ENCODE measurements around the gene COX7A2L.

Gene COX7A2L

DNA sequence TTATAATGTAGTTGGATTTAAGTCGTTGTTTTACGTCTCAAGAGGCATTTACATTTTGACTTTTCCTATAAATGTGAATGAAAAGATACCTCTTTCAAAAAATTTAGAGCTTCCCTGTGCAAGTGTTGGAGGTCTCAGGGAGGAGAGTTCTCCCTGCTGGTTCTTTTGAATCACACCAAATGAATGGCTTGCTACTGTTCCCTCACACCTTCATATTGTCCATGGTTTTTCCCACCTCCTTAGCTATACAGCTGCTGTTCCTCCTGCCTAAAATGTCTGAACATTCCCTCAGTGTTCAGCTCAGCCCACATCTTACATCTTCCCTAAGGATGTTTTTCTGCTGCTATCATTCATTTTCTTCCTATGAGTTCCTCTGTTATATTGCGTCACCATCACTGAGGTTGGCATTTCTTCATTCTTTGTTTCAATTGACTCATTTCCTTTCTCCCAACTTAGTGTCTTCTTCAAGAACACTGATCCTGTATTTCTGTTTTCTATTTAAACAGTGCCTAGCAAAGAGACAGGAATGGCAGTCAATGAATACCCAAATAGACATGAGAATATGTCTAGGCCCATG lies 46.0 kb downstream of the COX7A2L start:
- FAIRE-seq: no peak

DNA sequence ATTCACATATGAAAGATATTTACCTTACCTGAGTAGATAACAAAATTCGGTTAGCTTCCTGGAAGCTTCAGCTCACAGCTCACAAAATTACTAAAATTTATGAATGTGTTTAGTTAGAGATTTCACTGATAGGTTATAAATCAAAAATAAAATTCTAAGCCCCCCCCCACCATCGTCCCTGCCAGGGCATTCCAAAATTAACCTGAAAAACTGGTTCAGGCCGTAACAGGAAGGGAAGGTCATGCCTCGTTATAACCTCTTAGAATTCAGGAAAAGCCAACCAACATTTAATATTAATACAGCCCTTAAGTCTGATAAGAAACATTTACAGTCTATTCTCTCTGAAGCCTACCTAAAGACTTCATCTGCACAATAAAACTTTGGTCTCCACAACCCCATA lies 48.9 kb downstream of the COX7A2L start:
- no peak for FAIRE-seq

DNA sequence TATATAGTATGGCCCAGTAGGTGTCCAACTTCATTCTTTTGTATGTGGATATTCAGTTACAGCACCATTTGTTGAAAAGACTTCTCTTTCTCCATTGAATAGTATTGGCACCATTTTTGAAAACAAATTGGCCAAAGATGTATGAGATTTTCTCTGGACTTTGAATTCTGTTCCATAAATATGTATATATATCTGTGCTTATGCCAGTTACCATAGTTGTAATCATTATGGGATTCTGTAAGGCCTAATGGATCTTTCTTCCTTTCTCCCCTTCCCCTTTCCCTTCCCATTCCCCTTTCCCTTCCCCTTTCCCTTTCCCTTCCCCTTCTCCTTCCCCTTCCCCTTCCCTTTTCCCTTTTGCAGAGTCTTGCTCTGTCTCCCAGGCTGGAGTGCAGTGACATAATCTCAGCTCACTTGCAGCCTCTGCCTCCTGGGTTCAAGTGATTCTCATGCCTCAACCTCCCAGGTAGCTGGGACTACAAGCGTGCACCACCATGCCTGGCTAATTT lies 51.0 kb downstream of the COX7A2L start:
- no peak for FAIRE-seq

DNA sequence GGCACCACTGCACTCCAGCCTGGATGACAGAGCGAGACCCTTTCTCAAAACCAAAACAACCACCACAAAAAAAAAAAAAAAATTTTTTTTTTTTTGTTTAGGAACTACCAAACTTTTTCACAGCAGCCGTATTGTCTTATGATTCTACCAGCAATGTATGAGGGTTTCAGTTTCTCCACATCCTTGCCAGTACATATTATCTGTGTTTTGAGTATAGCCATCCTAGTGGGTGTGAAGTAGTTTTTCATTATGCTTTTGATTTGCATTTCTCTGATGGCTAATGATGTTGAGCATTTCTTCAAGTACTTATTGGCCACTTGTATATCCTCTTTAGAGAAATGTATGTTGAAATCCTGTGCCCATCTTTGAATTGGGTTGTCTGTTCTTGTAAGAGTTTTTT lies 51.7 kb downstream of the COX7A2L start:
- no peak for FAIRE-seq

DNA sequence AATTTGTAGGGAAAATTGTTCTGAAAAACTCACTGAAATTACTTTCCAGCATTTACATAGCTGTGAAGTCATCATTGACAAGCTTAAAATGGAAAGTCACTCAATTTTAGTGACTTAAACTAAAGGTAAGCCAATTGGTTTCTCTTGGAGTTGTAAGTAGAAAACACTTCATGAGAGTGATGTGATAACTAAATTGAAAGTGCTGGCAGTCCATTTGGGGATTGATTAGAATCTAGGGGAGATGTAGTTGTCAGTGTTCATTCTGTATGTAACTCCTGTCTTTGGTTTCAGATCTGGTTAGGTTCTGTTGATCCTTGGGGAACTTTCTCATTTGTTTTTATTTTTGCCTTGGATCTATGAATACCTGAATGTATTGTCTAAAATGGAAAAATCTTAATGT lies 53.8 kb downstream of the COX7A2L start:
- no peak for FAIRE-seq

DNA sequence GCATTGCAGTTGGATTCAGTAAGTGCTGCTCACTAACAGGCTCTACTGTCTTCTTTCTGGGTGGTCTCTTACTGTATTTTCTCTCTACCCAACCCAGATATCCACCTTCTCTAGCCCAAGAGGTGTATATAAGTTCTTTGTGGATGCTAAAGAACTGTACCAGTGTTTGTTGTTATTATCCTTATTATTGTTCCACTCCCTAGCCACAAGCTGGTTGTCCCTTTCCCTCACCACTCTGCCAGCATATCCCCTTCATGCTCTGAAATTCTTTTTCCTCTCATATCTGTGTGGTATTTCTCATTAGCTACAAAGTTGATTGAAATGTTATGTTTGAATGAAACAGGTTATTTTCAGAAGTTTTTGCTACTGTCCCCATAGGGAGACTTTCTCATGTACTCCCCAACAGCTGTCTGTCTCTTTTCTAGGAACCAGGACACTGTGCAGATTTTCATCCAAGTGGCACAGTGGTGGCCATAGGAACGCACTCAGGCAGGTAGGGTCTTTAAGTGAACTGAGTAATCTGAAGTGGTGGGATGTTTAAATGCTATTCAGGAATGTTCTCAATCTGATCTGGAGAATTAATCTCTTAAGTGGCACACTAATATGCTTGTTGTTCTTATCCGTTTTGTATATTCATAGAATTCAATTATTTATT lies 56.8 kb downstream of the COX7A2L start:
- FAIRE-seq: no peak

DNA sequence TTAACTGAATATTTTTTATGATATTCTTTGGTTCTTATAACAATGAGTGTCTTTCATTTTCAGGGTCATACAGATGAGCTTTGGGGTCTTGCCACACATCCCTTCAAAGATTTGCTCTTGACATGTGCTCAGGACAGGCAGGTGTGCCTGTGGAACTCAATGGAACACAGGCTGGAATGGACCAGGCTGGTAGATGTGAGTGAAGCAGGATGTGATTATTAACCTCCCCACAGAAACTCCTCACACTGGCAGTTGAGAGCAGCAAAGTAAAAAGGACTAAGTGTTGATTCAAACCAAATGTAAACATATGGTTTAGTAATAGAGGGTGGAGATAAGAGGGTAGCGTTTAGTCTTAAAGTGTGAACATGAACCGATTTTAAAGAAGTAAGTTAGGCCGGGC lies 57.8 kb downstream of the COX7A2L start:
- FAIRE-seq: no peak

DNA sequence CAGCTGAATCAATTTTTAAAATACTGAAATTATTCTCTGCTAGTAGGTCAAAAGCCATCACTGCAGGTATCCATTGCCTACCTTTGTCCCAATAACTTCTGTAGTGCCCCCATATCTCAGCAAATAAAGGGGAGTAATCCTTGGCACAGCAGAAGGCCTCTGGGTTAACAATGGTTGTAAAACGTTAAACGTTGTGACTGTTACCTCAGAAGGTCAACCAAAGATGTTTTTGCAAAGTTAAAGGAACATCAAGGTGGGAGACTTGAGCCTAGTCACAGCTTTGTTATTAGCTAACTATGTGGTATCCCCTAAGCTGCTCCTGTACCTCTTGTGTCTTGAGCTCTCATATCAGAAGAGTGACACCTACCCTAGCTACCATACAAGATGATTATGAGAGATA lies 60.5 kb downstream of the COX7A2L start:
- no peak for FAIRE-seq
